Endothelial cell of umbilical vein (primary cell): Measurements from ENCODE around the gene SLC25A27. TPM values are rescaled to one million over a fixed set of nuclear protein-coding genes. Genes with fewer than 3 reads are reported as not detected.

ENCODE experiments used
- BruUV-seq: library from RNA; stranded (reverse); fragments of 400-500 nt; replicated peaks from 2 replicates; lab custom pipeline; 2021; lab: Mats Ljungman, UMichigan
- CTCF ChIA-PET: fragments of 300-600, 350-600 bp; sonication (Branson Sonifier 250); formaldehyde crosslinking; loops from one replicate; lab custom pipeline; 2021; ENCODE audit warnings: antibody characterized with exemption, inconsistent platforms; lab: Charles Lee
- POLR2A ChIA-PET: fragments of 300-600, 350-600 bp; sonication (Branson Sonifier 250); formaldehyde crosslinking; loops from one replicate; lab custom pipeline; 2021; ENCODE audit warnings: antibody characterized with exemption, inconsistent platforms; lab: Charles Lee
- DNase-seq: peaks from one replicate; pipeline ENCODE4 v3.0.0-alpha.2; 2011; ENCODE audit warnings: low read depth, low spot score
- FAIRE-seq: peaks from 2 replicates; lab custom pipeline; 2011; peaks lifted over from hg19 to GRCh38; lab: Jason Lieb, UNC
- H2AFZ ChIP-seq: 2 replicates; pipeline ENCODE4 v1.6.0; 2012; ENCODE audit warnings: low read depth, low read length, control low read depth, inconsistent platforms
- H3K27ac ChIP-seq: 2 replicates; pipeline ENCODE4 v1.5.1; 2011; ENCODE audit warnings: low read depth, mild to moderate bottlenecking, control low read depth, low read length, moderate library complexity; ENCODE audit not compliant: insufficient read depth
- H3K27me3 ChIP-seq, 2 experiments: 2 replicates each; pipeline versions ENCODE4 v1.6.0 to v1.6.1; 2011; ENCODE audit warnings: low read length in 2 of 2, mixed read lengths in 1 of 2; ENCODE audit not compliant: control insufficient read depth in 2 of 2, insufficient read depth in 2 of 2
- H3K36me3 ChIP-seq, 2 experiments: 2 replicates in 1 of 2; 3 replicates in 1 of 2; pipeline ENCODE4 v1.5.1; 2011; ENCODE audit warnings: low read length in 2 of 2, mild to moderate bottlenecking in 1 of 2, moderate library complexity in 1 of 2; ENCODE audit not compliant: control insufficient read depth in 2 of 2, insufficient read depth in 2 of 2; ENCODE audit errors: extremely low read depth in 1 of 2
- H3K4me1 ChIP-seq: 3 replicates; pipeline ENCODE4 v1.5.1; 2011; ENCODE audit warnings: mild to moderate bottlenecking, low read length; ENCODE audit not compliant: control insufficient read depth, insufficient read depth; ENCODE audit errors: extremely low read depth
- H3K4me2 ChIP-seq: 2 replicates; pipeline ENCODE4 v1.6.1; 2011; ENCODE audit warnings: low read length, control low read depth, mixed read lengths; ENCODE audit not compliant: insufficient read depth
- H3K4me3 ChIP-seq, 3 experiments: fragments of 200-600 bp in 1 of 3; sonication (generic), shearing (Covaris generic) in 1 of 3; replicated peaks in 1 of 3; 2 replicates each; pipeline ENCODE4 v1.5.1; 2011 to 2016; ENCODE audit warnings: control low read depth in 3 of 3, low read length in 3 of 3, mild to moderate bottlenecking in 2 of 3, inconsistent platforms in 1 of 3, low read depth in 1 of 3, moderate library complexity in 1 of 3; ENCODE audit not compliant: insufficient read depth in 1 of 3
- H3K79me2 ChIP-seq: 2 replicates; pipeline ENCODE4 v1.6.0; 2012; ENCODE audit warnings: low read length, inconsistent platforms; ENCODE audit not compliant: control insufficient read depth, insufficient read depth
- H3K9ac ChIP-seq: replicated peaks from 2 replicates; pipeline ENCODE3; 2011; ENCODE audit warnings: low read length, control low read depth; ENCODE audit not compliant: insufficient read depth; ENCODE audit errors: extremely low read depth
- H3K9me1 ChIP-seq: replicated peaks from 3 replicates; pipeline ENCODE4 v1.6.0; 2011; ENCODE audit warnings: mild to moderate bottlenecking, low read length; ENCODE audit not compliant: control insufficient read depth, insufficient read depth; ENCODE audit errors: extremely low read depth
- H3K9me3 ChIP-seq: replicated peaks from 2 replicates; pipeline ENCODE4 v1.5.1; 2012; ENCODE audit warnings: low read length, inconsistent platforms; ENCODE audit not compliant: control insufficient read depth, insufficient read depth
- H4K20me1 ChIP-seq: replicated peaks from 2 replicates; pipeline ENCODE3; 2011; ENCODE audit warnings: mild to moderate bottlenecking, low read length; ENCODE audit not compliant: control insufficient read depth, insufficient read depth; ENCODE audit errors: extremely low read depth
- EZH2 ChIP-seq: IDR thresholded peaks from 2 replicates; pipeline ENCODE4 v1.6.1; 2012; ENCODE audit warnings: borderline replicate concordance, low read depth, mild to moderate bottlenecking, moderate library complexity, low read length, inconsistent platforms; ENCODE audit not compliant: severe bottlenecking
- FOS ChIP-seq: IDR thresholded peaks from 2 replicates; pipeline ENCODE4 v1.6.1; 2011; ENCODE audit warnings: mild to moderate bottlenecking, low read length, moderate library complexity, borderline replicate concordance; ENCODE audit not compliant: insufficient read depth
- GATA2 ChIP-seq: IDR thresholded peaks from 2 replicates; pipeline ENCODE4 v1.7.0; 2011; ENCODE audit warnings: low read depth, mild to moderate bottlenecking, moderate library complexity, mixed read lengths, low read length; ENCODE audit not compliant: insufficient read length, insufficient read depth
- JUN ChIP-seq: IDR thresholded peaks from 2 replicates; pipeline ENCODE4 v1.6.1; 2011; ENCODE audit warnings: borderline replicate concordance, low read depth; ENCODE audit not compliant: insufficient read length, insufficient read depth
- MYC ChIP-seq: IDR thresholded peaks from one replicate; pipeline ENCODE4 v1.6.1; 2011; ENCODE audit warnings: mild to moderate bottlenecking, low read depth, low read length
- POLR2A ChIP-seq: IDR thresholded peaks from 2 replicates; pipeline ENCODE4 v1.6.1; 2012; ENCODE audit warnings: low read depth, mild to moderate bottlenecking, control low read depth, low read length
- POLR2AphosphoS5 ChIP-seq: IDR thresholded peaks from 2 replicates; pipeline ENCODE4 v1.6.1; 2012; ENCODE audit warnings: low read depth, mild to moderate bottlenecking, control low read depth, low read length, moderate library complexity; ENCODE audit not compliant: insufficient read depth
- dilution Hi-C: fragments of 300-500 bp; cut with MboI; formaldehyde crosslinking; loops from one replicate; pipeline ENCODE4 v1.15.0; 2019; ENCODE audit warnings: low sequenced_read_pairs; ENCODE audit not compliant: extremely low pct_ligation_motif_present
- intact Hi-C: fragments of 100-400 bp; cut with micrococcal nuclease; formaldehyde crosslinking; loops from one replicate; pipeline ENCODE4 v1.10.0; 2022
- polyA plus RNA-seq, 4 experiments: library from polyadenylated mRNA; depleted of rRNA in 3 of 4; stranded (reverse) in 3 of 4; unstranded in 1 of 4; fragments of >200 nt; gene quantifications; 2 replicates each; pipeline versions ENCODE4 v1.2.1 to v1.2.3, GENCODE V29; 2011 to 2012; ENCODE audit warnings: missing spikeins in 1 of 4
- total RNA-seq: library from RNA; stranded (reverse); gene quantifications from 2 replicates; pipeline ENCODE4 v1.2.3, GENCODE V29; 2021
- TF ChIP-seq, protein P1 (sequence below), 2 donors: IDR thresholded peaks; 1 replicate in 1 of 2; 2 replicates in 1 of 2; pipeline ENCODE4 v1.5.1; 2011; ENCODE audit warnings: low read length in 2 of 2, mild to moderate bottlenecking in 2 of 2, moderate library complexity in 2 of 2, control low read depth in 1 of 2, inconsistent platforms in 1 of 2, low read depth in 1 of 2; ENCODE audit not compliant: insufficient read depth in 1 of 2; ENCODE audit errors: extremely low read depth in 1 of 2
- TF ChIP-seq, protein P2 (sequence below): IDR thresholded peaks from 2 replicates; pipeline ENCODE4 v1.6.1; 2011; ENCODE audit not compliant: insufficient read depth, insufficient read length

The SLC25A27 gene
- total and polyA plus RNA-seq, 2 donors (not counting 3 experiments of a cell fraction or from before 2014, with no cell fraction given), result 3.3 to 4.0 TPM

DNA sequence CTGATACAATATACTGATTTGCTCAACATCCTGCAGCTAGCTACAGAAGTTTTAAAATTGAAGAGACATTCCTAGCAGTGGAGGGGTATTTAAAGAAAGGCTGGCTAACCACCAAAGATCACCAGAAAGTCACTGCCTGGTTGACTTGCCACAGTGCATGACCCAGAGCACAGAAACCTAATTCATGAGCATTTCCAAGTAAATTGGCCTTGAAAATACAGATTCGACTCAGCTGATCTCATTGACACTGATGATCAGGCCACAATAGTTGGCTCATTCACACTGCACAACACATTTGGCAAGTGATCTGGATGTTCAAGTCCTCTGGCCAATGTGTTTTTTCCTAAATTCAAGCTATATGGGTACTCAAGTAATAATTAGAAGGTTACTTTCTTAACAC lies 21.6 kb downstream of the SLC25A27 start:
- H3K9me1 ChIP-seq, result no peaks in the 10 kb centered on the region
- H3K4me3 ChIP-seq, result no peak overlapping the region
- H2AFZ ChIP-seq, result no peak overlapping the region
- dilution Hi-C loops (no loop called here), intact Hi-C loops (no loop called here)
- FAIRE-seq (no peak), DNase-seq (no peak)
- TF ChIP-seq JUN (no peak), POLR2A (no peak), FOS (no peak), MYC (no peak), EZH2 (no peak), GATA2 (no peak), POLR2AphosphoS5 (no peak)
- TF ChIP-seq, protein P1, sequence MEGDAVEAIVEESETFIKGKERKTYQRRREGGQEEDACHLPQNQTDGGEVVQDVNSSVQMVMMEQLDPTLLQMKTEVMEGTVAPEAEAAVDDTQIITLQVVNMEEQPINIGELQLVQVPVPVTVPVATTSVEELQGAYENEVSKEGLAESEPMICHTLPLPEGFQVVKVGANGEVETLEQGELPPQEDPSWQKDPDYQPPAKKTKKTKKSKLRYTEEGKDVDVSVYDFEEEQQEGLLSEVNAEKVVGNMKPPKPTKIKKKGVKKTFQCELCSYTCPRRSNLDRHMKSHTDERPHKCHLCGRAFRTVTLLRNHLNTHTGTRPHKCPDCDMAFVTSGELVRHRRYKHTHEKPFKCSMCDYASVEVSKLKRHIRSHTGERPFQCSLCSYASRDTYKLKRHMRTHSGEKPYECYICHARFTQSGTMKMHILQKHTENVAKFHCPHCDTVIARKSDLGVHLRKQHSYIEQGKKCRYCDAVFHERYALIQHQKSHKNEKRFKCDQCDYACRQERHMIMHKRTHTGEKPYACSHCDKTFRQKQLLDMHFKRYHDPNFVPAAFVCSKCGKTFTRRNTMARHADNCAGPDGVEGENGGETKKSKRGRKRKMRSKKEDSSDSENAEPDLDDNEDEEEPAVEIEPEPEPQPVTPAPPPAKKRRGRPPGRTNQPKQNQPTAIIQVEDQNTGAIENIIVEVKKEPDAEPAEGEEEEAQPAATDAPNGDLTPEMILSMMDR (IDR thresholded peaks at IDR 0.05; ENCODE audit: extremely low read depth in 1 of 2, insufficient read depth in 1 of 2, low read depth in 1 of 2, low read length in 2 of 2), result no peak
- TF ChIP-seq, protein P2, sequence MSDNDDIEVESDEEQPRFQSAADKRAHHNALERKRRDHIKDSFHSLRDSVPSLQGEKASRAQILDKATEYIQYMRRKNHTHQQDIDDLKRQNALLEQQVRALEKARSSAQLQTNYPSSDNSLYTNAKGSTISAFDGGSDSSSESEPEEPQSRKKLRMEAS, result no peak
- no peak overlapping the region for H3K9ac ChIP-seq
- no peaks in the 10 kb centered on the region for H3K36me3 ChIP-seq
- H3K27ac ChIP-seq, result no peak overlapping the region
- no peaks in the 10 kb centered on the region for H3K4me1 ChIP-seq
- no peak overlapping the region for H3K4me2 ChIP-seq
- POLR2A ChIA-PET, result no interaction called here
- no peaks in the 10 kb centered on the region for H3K27me3 ChIP-seq
- H3K79me2 ChIP-seq, result no peaks in the 10 kb centered on the region
- BruUV-seq, result no TSS peak
- no peaks in the 10 kb centered on the region for H4K20me1 ChIP-seq
- CTCF ChIA-PET, result interaction anchor here (1.4 to 2.2 kb wide), 2 partner anchors 19 to 21 kb away, joined by 3 to 7 read pairs; no protein-coding TSS in a partner anchor
- H3K9me3 ChIP-seq, result no peaks in the 10 kb centered on the region
